ENCODE measurements around the gene KPNB1.

The KPNB1 gene

GRCh38 chr17:47693731-47694580, 44.2 kb downstream of the KPNB1 start, which contains the start of gene TBKBP1:
Gene TBKBP1, plus strand, starts transcription at chr17:47694161. Its CDS starts 1,952 bp downstream, at chr17:47696113.
- no peak for TF ChIP-seq CTCF (IDR thresholded peaks at IDR 0.05; ENCODE audit: low read depth, low read length)
- no peak for DNase-seq (ENCODE audit: extremely low read depth, low read depth)

GRCh38 chr17:47694581-47695428, 45.1 kb downstream of the KPNB1 start:
- no peak for DNase-seq (ENCODE audit: extremely low read depth, low read depth)

GRCh38 chr17:47695429-47696376, 46.0 kb downstream of the KPNB1 start:
- DNase-seq (ENCODE audit: extremely low read depth, low read depth): no peak
- TF ChIP-seq CTCF (IDR thresholded peaks at IDR 0.05; ENCODE audit: low read depth, low read length): no peak

More at GRCh38 chr17:47694581-47695428, 45.1 kb downstream of the KPNB1 start:
- TF ChIP-seq CTCF (IDR thresholded peaks at IDR 0.05; ENCODE audit: low read depth, low read length): no peak

GRCh38 chr17:47696717-47697642, 47.3 kb downstream of the KPNB1 start:
- no peak for TF ChIP-seq CTCF (IDR thresholded peaks at IDR 0.05; ENCODE audit: low read depth, low read length)
- DNase-seq (ENCODE audit: extremely low read depth, low read depth): no peak

DNA sequence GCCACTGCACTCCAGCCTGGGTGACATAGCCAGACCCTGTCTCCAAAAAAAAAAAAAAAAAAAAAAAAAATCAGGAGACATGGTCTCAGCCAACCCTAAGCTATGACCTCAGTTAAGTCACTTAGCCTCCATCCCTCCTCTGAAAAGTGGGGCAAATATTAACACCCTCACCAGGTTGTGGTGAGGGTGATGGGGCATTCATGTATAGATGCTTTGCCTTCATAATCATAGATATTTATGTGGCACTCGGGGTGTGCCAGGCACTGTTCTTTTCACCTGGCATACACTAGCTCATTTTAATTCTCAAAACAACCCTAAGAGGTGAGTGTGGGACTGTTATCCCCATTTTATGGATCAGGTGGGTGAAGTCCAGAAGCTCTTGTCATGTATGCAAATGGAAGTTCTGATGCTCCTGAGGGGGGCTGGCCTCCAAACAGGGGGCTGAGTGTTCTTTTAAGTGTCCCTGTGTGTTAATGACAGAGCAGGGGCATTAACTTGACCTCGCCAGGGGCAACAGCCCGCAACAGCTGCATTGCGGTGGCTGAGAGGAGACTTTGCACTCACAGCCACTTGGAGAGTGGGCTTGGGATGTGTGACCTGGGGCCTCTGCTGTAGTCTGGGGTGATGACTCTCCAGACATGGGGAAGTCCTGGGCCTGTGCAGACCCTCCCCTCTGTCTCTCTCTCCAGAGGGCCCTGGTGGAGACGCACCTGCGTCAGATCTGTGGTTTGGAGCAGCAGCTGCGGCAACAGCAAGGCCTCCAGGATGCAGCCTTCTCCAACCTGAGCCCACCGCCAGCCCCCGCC, 48.4 kb downstream of the KPNB1 start:
- no peak for TF ChIP-seq CTCF (IDR thresholded peaks at IDR 0.05; ENCODE audit: low read depth, low read length)
- DNase-seq (ENCODE audit: extremely low read depth, low read depth): no peak

All from AG09319 (cell line).